DND-41 (cell line): ENCODE measurements around the gene TSPAN18.

Experiments
- ATAC-seq: fragments of 200-7000 bp; cut with Tn5 transposase; 3 replicates; pipeline ENCODE4 v1.9.1; 2021; ENCODE audit warnings: low read depth; ENCODE audit not compliant: insufficient read depth
- DNase-seq: peaks from one replicate; pipeline ENCODE4 v3.0.0-alpha.2; 2020
- H2AFZ ChIP-seq: 2 replicates; pipeline ENCODE4 v1.6.0; 2012; ENCODE audit warnings: low read depth, low read length
- H3K27ac ChIP-seq: 2 replicates; pipeline ENCODE4 v1.5.1; 2012; ENCODE audit warnings: low read length, inconsistent platforms
- H3K27me3 ChIP-seq: fragments of 200-600 bp; sonication (generic); 2 replicates; pipeline ENCODE4 v1.6.0; 2012; ENCODE audit warnings: low read length, mild to moderate bottlenecking, inconsistent platforms; ENCODE audit not compliant: insufficient read depth, poor library complexity
- H3K36me3 ChIP-seq: 2 replicates; pipeline ENCODE4 v1.5.1; 2012; ENCODE audit warnings: low read length, inconsistent platforms; ENCODE audit not compliant: insufficient read depth
- H3K4me1 ChIP-seq: 2 replicates; pipeline ENCODE4 v1.5.1; 2012; ENCODE audit warnings: mild to moderate bottlenecking, low read length; ENCODE audit not compliant: insufficient read depth
- H3K4me2 ChIP-seq: 2 replicates; pipeline ENCODE4 v1.6.0; 2012; ENCODE audit warnings: mild to moderate bottlenecking, moderate library complexity, low read length, inconsistent platforms; ENCODE audit not compliant: insufficient read depth
- H3K4me3 ChIP-seq, 2 experiments: fragments of 200-600 bp in 1 of 2; shearing (Covaris generic) in 1 of 2; 2 replicates each; pipeline ENCODE4 v1.5.1; 2012 to 2016; ENCODE audit warnings: inconsistent platforms in 2 of 2, low read length in 2 of 2, mild to moderate bottlenecking in 2 of 2, low read depth in 1 of 2, moderate library complexity in 1 of 2
- H3K79me2 ChIP-seq: 2 replicates; pipeline ENCODE4 v1.6.0; 2012; ENCODE audit warnings: low read length, inconsistent platforms; ENCODE audit not compliant: insufficient read depth
- H3K9ac ChIP-seq: 2 replicates; pipeline ENCODE4 v1.6.0; 2012; ENCODE audit warnings: low read depth, mild to moderate bottlenecking, inconsistent platforms, low read length, moderate library complexity
- H3K9me3 ChIP-seq: 2 replicates; pipeline ENCODE4 v1.5.1; 2012; ENCODE audit warnings: low read length, moderate library complexity, mild to moderate bottlenecking, inconsistent platforms; ENCODE audit not compliant: insufficient read depth, severe bottlenecking
- H4K20me1 ChIP-seq: 2 replicates; pipeline ENCODE4 v1.6.0; 2012; ENCODE audit warnings: low read length; ENCODE audit not compliant: insufficient read depth
- EZH2 ChIP-seq: IDR thresholded peaks from 3 replicates; pipeline ENCODE4 v1.6.1; 2012; ENCODE audit warnings: borderline replicate concordance, low read depth, mild to moderate bottlenecking, moderate library complexity, low read length, inconsistent platforms; ENCODE audit not compliant: severe bottlenecking
- TF ChIP-seq, protein P1 (sequence below): IDR thresholded peaks from 2 replicates; pipeline ENCODE4 v1.5.1; 2012; ENCODE audit warnings: borderline replicate concordance, low read length, moderate library complexity, mild to moderate bottlenecking; ENCODE audit not compliant: poor library complexity, severe bottlenecking; ENCODE audit errors: extremely low read depth

TSPAN18 gene

DNA sequence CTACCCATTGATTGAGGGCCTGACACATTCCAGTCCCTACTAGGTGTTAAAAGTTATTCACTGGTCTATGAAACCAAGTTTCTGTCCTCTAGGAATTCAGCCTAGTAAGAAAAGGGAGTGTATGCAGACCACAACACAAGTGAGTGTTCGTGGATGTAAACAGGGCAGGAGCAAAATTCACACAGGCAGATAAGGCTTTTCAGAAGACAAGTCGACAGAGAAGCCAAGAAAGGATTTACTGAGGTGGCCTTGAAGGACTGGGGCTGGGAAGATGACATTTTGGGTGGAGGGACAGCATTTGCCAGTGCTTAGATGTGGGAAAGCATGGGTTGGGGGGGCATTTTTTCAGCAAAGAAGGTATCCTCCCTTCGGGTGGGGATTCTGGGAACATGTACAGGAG lies 76.2 kb downstream of the TSPAN18 start:
- Histone ChIP-seq H3K4me3 (no peak overlapping the region), H3K27me3 (peaks cover 21% of the 10 kb centered on the region), H3K79me2 (no peaks in the 10 kb centered on the region), H3K9me3 (no peaks in the 10 kb centered on the region), H3K4me2 (no peak overlapping the region), H3K27ac (no peak overlapping the region), H4K20me1 (no peaks in the 10 kb centered on the region; the same call in 1 of the 2 replicates), H2AFZ (no peak overlapping the region), H3K9ac (no peak overlapping the region), H3K4me1 (no peaks in the 10 kb centered on the region), H3K36me3 (no peaks in the 10 kb centered on the region)
- no peak for DNase-seq
- no peak for ATAC-seq
- TF ChIP-seq, protein P1, sequence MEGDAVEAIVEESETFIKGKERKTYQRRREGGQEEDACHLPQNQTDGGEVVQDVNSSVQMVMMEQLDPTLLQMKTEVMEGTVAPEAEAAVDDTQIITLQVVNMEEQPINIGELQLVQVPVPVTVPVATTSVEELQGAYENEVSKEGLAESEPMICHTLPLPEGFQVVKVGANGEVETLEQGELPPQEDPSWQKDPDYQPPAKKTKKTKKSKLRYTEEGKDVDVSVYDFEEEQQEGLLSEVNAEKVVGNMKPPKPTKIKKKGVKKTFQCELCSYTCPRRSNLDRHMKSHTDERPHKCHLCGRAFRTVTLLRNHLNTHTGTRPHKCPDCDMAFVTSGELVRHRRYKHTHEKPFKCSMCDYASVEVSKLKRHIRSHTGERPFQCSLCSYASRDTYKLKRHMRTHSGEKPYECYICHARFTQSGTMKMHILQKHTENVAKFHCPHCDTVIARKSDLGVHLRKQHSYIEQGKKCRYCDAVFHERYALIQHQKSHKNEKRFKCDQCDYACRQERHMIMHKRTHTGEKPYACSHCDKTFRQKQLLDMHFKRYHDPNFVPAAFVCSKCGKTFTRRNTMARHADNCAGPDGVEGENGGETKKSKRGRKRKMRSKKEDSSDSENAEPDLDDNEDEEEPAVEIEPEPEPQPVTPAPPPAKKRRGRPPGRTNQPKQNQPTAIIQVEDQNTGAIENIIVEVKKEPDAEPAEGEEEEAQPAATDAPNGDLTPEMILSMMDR: no peak
- TF ChIP-seq EZH2: no peak

DNA sequence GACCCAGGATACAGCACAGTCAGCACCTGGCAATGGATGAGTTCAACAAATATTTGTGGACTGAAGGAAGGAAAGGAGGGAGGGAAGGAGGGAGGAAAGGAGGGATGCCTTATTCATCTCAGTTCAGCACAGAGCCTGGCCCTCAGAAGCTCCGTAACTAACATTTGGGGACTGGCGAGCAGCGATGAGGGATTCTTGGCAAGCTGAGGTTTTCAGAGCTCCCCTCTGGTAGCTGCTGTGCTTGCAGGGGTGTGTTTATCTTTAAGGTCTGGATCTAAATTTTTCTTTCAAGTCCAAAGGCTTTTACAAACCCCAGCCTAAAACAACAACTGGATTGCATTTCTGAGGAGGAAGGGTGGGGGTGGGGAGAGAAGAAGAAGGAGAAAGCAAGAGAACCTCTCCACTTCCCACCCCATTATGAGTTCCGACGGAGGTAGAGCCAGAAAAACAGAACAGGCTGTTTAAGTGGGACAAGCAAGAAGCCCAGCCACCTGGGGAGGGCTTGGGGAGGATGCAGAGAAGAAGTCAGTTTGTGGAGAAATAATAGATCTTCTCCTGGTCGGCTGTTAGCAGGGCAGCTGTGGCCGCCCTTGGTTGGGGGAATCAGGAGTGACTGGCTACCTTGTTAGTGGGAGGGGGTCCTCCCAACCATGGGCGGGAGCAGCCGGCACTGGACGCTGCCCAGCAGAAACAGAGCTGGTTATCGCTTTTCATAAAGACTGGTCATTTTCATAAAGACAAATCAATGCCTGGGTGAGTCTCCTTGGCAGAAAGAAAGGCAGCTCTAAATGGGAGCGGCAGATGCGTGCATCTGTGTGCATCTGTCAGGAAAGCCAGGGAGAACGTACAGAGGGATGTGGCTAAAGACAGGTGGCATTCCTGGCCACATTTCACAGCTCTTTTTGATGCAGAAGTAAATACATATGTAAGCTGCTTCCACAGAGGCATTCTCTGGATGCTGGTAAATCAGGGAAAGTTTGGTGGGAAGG lies 78.0 kb downstream of the TSPAN18 start:
- Histone ChIP-seq H2AFZ (no peak overlapping the region), H3K4me3 (no peak overlapping the region), H3K9me3 (no peaks in the 10 kb centered on the region), H3K9ac (no peak overlapping the region), H4K20me1 (no peaks in the 10 kb centered on the region; the same call in 1 of the 2 replicates), H3K4me1 (no peaks in the 10 kb centered on the region), H3K36me3 (no peaks in the 10 kb centered on the region), H3K79me2 (no peaks in the 10 kb centered on the region), H3K27me3 (peaks cover 18% of the 10 kb centered on the region), H3K4me2 (no peak overlapping the region), H3K27ac (no peak overlapping the region)
- no peak for TF ChIP-seq EZH2
- TF ChIP-seq, protein P1: no peak
- DNase-seq: no peak
- ATAC-seq: no peak

DNA sequence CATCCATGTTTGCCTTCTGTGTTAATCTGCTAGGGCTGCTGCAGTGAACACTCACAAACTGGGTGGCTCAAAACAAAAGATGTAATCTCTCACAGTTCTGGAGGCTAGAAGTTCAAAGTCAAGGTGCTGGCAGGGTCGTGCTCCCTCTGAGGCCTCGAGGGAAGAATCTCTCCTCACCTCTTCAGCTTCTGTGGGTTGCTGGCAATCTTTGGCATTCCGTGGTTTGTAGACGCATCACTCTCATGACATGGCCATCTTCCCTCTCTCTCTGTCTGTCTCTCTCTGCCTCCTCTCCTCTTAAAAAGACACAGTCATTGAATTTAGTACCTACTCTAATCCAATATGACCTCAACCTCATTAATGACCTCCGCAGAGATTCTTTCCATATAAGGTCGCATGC lies 78.8 kb downstream of the TSPAN18 start:
- ATAC-seq (no peak), DNase-seq (no peak)
- Histone ChIP-seq H3K27me3 (peaks cover 18% of the 10 kb centered on the region), H3K4me2 (no peak overlapping the region), H3K9me3 (no peaks in the 10 kb centered on the region), H3K9ac (no peak overlapping the region), H2AFZ (no peak overlapping the region), H3K4me1 (no peaks in the 10 kb centered on the region), H3K4me3 (no peak overlapping the region), H4K20me1 (no peaks in the 10 kb centered on the region; the same call in 1 of the 2 replicates), H3K79me2 (no peaks in the 10 kb centered on the region), H3K36me3 (no peaks in the 10 kb centered on the region), H3K27ac (no peak overlapping the region)
- TF ChIP-seq, protein P1: no peak
- TF ChIP-seq EZH2: no peak
